ENCODE data around the gene CREBBP.
A peak's percentile ranks its signal among the peaks of the same experiment; 100 is the strongest.

CREBBP gene

DNA sequence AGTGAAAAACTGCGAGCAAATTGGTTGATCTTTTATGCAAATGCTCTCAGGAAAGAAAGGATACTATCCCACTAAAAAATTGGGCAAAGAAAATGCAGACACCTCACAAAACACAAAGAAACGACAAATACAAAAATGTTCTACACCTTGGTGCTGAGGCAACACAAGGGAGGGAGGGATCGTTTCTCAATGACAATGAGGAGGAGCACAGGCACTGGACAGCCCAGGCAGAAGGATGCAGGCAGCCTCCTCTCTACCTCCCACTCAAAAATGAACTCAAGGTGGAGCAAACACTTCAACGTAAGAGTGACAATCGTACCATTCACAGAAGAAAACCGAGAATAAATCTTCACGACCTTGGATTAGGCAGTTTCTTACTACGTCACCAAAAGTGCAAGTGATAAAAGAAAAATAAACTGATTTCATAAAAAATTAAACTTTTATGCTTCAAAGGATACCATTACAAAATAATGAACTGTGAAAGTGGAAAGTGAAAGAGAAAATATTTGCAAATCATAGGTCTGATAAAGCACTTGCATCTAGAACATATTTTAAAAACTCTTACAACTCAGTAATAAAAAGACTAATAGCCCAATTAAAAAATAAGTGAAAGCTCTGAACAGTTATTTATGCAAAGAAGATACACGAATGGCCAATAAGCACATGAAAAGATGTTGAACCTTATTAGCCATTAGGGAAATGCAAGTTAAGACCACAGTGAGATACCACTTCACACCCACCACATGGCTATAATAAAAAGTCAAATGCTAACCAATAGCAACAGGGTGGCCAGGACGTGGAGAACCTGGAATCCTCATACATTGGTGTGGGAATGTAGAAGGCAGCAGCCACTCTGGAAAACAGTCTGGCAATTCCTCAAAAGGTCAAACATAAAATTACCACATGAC, 82.4 kb downstream of the CREBBP start:
- no peak for DNase-seq (ENCODE audit: low spot score)

DNA sequence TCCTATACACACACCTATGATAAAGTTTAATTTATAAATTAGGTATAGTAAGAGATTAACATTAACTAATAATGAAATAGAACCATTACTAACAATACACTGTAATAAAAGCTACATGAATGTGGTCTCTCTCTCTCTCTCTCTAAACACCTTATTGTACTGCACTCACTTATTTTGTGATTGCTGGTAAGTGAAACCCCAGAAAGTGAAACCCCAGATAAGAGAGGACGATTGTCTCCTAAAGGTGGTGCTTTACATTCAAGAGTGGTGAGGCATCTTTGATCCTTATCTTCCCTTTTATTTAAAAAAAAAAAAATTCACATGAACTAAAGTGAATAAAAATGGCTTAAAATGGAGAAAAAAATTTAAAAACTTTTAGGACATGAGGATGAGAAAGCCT, 83.0 kb downstream of the CREBBP start:
- no peak for DNase-seq (ENCODE audit: low spot score)

DNA sequence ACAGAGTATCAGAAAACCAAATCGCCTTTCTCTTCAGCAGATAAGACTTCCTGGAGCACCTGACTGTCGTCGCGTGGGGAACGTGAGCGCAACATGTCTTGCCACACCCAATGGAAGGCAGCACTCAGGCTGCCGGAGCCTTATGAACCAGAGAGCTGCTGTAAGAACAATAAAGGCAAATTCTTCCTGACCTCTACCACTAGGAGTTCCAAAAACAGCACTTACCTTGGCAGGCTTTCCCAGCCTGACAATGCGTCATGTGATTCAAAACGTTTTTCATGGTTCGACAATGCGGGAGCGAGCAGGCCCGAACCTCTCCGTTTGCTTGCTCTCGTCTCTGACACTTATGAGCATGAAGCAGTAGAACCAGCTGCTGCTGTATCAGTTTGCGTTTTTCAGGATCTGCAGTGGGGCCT, 87.3 kb downstream of the CREBBP start:
- no peak for DNase-seq (ENCODE audit: low spot score)

DNA sequence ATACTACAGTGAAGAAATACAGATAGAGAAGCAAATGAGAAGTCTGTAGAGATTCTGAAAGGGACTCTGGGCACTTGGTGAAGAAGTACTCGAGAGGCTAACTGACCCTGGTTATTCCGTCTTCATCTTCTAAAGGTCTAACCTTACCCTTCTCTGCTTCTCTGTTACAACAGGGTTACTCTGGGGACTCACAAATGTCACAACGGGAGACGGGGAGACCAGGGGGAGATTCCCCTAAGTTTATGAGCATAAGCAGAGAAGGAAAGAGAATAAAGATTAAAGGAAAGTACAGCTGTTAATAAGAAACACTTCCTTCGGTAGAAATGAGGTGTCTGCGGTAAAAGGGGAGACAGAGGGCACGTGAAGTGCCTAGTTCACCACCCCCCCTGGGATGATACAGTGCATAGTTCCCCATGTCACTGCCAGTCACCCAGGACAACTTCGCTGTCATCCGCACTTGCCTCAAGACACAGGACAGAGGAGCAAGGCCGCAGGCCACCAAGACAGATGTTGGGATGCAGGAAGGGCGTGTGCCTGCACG, 88.0 kb downstream of the CREBBP start:
- no peak for DNase-seq (ENCODE audit: low spot score)

DNA sequence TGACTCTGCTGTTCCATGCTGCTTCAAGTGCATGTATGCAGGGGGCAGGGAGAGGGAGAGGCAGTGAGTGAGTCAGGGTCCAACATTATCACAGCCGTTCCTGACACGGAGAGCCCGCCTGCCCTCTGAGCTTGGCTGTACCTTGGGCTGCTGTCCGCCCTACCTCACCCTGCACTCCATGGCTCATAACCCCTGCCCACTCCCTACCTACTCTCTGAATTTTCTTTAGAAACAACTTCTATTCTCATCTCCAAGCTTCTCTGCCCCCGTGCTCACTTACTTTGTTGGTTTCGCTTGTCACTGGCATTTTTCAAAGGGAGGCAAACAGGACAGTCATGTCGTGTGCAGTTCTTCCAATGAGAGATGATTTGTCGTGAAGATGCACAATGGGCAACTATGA, 88.8 kb downstream of the CREBBP start:
- DNase-seq (ENCODE audit: low spot score), result no peak

DNA sequence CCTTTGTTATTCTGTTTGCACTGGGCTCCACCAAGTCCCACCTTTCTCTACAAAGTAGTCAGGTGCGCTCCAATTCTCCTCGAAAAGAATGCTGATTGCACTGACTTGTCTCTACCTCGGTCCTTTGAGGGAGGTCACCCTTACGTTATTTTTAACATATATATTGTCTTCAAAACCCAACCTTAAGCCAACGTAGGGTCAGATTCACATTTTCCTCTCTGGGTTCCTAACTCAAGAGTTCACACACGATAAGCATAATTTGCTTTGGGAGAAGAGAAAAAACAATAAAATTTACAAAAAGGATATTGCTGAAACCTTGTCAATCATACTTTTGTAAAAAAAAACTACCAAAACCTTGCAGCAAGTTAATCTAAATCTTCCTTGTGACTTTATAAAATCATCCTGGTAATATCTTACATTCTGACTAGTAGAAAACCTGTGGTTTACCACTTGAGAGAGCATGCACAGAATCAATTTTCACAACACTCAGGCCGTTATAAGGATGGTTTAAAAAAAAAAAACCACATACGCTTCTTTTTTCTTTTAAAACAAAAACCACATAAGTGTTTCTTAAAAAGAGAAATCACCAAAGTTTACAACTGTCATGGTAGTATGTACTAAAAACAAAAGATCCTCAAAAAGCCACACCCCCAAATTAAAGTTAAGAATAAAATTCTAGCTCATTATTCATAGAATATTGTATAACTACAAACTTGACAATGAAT, 91.0 kb downstream of the CREBBP start:
- no peak for DNase-seq (ENCODE audit: low spot score)

DNA sequence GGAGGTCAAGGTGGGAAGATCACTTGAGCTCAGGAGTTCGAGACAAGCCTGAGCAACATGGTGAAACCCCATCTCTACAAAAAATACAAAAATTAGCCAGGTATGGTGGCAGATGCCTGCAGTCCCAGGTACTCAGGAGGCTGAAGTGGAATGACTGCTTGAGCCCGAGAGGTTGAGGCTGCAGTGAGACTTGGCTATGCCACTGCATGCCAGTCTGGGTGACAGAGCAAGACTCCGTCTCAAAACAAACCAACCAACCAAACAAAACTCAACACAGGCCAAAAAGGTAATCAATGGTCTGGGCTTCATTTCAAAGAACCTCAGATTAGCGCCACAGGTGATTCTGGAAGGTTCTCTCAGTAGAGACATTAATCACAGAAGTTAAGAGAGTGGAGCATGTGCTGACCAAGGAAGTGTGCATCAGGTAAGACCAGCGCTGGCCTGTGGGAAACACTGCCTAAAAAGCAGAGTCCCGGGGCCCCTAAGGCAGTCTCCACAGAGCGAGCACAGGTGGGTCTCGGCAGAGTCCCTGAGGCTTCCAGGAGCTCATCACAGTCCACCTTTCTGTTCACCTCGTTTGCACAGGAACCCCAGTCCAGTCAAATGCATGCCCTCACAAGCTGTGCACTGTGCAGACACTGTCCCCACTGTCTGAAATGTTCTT, 91.7 kb downstream of the CREBBP start:
- DNase-seq (ENCODE audit: low spot score), result no peak

DNA sequence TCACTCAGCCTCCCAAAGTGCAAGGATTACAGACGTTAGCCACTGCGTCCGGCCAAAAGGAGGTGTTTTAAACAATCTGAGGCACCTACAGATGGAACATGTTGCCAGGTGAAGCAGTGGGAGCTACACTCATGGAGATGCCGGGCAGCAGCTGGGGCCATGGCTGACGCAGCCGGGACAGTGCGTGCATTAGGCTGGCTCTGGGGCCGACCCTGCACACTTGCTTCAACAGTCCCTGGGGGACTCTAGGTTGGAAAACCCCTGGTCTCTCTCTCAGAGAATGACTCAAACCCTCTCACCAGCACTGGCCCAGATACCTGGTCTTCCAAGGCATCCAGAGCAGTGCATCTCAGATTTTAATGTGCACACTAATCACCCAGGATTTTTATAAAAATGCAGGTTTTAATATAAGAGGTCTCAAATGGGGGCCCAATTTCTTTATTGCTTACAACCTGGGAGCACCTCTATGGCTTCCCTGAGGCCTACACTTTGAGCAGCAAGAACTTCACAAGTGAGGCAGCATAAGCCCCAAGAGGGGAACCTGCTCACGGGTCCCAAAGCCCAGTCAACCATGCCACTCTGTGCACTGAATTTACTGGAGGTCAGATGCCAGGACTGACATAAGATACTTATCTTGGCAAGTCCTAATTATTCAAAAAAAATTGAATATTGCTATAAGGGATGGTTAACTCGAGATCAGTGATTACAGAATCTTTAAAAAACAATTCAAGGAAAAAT, 92.4 kb downstream of the CREBBP start:
- DNase-seq (ENCODE audit: low spot score), result no peak

DNA sequence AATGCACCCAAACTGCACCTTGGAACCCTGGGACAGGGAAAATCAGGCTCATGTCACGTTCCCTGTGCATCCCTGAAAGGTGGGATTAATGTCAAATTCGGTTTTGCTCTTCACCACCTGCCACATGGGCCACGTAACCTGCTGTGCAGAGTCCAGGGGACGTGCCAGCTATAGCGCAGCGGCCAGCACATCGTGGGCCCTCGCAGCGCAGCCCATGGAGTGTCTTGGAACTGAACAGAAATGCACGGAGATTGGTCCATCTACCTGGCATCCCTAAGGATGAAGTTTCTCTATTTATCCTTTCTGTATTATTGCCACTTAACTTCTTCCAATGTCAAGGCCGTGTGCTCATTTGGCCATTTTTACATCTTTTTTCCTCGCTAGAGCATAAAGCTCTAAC, 95.1 kb downstream of the CREBBP start:
- DNase-seq (ENCODE audit: low spot score), result no peak

DNA sequence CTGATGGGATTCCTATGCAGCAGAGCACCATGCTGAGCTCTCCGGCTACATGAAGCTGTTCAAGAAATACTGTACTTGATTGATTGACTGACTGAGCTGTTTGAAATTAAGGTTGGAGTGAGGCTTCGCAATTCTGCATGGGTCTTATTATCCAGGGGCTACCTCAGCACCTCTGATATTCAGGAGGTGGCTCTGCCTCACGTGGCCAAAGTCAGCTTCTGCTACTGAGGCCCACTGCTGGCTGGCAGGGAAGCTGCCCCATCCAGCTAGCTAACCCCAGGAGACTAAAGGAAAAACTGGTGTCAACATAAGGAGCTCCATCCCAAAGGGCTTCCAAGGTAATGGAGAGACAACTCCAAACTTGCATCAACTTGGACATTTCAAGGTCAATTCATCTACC, 97.0 kb downstream of the CREBBP start:
- DNase-seq (ENCODE audit: low spot score), result no peak

DNA sequence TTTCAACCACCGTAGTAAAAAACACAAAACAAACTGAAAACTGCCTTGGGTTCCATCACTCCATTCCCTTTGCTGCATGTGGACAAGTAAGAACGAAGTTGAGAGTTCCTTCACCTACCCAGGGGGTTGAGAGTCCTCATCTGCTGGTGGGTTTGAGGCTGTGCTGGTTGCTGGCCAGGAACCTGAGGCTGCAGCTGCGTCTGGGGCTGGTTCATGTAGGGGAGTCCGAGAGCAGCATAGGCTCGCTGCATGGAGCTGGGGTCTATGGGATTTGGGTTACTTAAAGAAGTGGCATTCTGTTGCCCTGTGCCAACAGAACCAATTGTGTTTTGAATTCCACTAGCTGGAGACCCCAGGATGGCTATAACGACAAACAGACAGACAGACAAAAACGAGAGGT, 97.9 kb downstream of the CREBBP start:
- DNase-seq (ENCODE audit: low spot score), result no peak

DNA sequence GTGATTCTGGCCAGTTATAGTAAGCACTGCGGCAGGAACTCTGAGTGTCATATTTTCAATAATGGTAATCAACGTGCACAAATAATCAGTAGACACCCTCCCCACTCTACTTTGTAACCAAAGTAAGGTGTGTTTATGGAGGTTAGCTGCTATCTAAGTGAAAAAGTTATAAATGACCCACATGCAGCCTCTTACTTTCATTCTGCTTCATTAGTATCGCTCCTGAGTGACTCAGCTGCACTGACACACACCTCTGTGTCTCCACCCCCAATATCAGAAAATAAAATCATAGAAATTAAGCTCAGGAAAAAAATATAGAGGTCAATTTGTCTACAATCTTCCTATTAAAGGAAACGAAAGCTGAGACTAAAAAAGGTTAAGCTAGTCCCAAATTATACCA, 99.1 kb downstream of the CREBBP start:
- DNase-seq (ENCODE audit: low spot score), result no peak

DNA sequence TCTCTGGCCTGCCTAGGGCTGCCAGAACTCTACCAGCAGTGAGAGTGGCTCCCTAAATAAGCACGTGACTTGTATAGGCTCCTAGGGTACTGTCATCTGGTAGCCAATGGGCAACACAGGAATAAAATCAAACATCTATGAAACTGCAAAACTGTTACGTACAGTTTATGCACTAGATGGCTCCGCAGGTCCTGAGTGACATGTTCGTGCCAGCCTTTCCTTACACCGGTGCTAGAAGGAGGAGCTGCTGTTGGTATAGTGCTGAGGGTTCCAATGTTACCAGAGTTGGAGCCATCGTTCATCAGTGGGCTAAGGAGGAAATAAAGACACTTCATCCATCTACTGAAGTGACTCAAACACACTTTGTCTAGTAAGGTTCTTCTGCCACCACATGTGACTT, 99.9 kb downstream of the CREBBP start:
- peak; percentile 43 for DNase-seq (ENCODE audit: low spot score)

DNA sequence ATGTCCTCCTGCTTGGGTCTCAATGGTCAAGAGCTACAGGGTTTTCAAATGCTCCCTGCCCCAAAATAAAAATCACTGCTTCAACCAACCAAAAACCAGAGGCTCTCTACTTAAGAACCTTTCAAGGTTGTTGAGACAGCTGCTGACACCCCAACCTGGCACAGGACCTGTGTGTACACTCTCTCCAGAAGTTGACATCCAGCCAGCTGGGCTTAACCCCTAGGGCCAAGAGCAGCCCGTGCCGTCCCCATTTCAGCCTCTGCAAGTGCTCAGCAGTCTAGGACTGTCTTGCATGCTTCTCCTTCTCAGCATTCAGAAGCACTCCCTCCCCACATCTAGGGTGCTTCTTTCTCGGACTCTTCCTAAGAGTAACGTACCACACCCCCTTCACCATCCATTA, 104.2 kb downstream of the CREBBP start:
- no peak for DNase-seq (ENCODE audit: low spot score)

DNA sequence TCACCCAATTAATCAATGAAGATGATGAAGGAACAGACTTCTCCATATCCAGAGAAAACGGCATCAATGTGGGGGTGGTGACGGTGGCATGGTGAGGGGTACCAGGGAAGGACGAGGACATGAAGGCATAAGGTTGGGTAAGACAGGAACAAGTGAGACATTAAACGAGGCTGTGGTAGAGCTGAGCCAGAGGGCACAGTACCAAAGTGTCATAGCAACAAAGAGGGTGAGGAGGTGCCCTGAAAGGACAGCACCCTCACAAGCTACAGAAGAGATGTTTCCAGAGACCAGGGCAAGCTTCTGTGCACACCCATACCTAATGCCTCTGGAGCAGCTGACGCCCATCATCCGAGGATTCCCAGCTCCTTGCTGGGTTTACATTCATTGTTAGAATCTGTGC, 105.7 kb downstream of the CREBBP start:
- no peak for DNase-seq (ENCODE audit: low spot score)

DNA sequence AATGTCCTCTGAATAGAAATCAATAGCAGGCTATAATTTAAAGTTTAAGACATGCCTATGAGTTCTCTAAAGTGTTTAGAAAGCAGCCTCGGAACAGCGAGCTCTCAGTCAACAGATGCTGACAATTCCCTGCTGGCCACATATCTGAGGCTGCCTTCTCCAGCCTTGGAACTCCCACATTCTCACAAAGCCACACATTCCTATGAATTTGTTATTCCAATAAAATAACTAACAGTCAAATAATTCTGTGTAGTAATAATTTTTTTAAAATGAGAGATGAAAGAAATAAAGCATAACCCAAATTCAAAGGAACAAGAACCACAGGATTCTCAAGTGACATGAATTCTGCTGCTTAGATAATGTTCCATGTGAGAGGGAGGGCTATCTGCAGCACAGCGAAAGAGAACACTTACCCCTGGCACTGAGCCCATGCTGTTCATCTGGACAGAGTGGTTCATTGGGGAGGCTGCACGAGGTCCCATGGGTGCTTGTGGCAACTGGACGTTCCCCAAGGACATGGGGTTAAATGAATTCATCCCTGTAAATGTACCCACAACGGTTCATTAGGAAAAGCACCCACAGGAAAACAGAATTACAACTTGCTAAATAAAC, 106.3 kb downstream of the CREBBP start:
- no peak for DNase-seq (ENCODE audit: low spot score)

DNA sequence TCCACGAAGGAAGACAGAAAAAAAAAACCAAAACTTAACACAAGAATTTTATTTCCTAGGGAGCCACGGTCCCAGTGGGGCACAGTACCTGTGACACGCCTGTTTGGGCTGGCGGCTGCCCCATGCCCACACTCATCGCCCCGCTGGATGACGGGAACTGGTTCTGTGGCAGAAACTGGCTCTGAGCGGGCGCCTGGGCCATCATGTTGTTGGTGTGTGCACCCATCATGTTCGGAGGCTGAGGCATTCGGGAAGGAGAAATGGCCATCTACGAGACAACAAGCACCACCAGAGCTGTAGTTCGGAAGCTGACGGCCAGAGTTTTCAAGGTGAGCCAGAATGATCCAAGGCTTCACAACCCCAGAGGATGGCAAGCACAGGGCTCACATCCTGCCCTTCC, 106.8 kb downstream of the CREBBP start:
- no peak for DNase-seq (ENCODE audit: low spot score)

DNA sequence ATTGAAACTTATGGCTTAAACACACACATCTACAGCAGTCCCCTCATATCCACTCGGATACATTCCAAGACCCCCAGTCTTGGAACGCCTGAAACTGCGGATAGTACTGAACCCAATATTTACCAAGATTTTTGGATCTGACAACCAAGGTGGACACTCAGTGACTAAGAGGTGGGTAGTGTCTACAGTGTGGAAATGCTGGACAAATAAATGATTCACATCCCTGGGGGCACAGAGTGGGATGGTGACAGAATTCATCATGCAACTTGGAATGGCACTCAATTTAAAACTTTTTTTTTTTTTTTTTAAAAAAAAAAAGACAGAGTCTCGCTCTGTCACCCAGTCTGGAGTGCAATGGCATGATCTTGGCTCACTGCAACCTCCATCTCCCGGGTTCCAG, 109.0 kb downstream of the CREBBP start:
- no peak for DNase-seq (ENCODE audit: low spot score)

DNA sequence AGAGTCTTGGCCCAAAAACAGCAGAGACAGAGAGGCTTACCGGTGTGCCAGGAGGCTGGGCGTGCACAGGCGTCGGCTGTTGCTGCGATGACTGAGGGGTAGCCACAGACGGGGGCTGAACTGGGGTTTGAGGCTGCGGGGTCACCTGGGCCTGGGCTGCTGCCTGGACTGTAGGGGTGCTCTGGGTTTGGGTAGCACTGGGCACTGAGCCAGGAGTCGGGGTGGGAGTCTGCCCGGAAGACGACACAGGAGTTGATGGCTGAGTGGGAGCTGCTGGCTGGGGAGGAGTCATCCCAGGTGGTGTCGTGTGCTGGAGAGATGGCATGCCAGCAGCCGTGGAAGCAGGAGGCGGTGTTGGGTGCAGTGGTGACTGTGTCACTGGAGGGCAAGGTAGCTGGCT, 110.0 kb downstream of the CREBBP start:
- DNase-seq (ENCODE audit: low spot score), result no peak

DNA sequence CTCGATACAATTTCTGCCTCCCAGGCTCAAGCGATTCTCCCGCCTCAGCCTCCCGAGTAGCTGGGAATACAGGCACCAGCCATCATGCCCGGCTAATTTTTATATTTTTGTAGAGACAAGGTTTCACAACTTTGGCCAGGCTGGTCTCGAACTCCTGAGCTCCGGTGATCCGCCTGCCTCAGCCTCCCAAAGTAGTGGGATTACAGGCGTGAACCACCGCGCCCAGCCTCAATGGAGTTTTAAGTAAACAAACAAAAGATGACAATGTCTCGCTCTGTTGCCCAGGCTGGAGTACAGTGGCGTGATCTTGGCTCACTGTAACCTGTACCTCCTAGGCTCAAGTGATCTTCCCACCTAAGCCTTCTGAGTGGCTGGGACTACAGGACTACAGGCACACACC, 110.6 kb downstream of the CREBBP start:
- DNase-seq (ENCODE audit: low spot score), result no peak

DNA sequence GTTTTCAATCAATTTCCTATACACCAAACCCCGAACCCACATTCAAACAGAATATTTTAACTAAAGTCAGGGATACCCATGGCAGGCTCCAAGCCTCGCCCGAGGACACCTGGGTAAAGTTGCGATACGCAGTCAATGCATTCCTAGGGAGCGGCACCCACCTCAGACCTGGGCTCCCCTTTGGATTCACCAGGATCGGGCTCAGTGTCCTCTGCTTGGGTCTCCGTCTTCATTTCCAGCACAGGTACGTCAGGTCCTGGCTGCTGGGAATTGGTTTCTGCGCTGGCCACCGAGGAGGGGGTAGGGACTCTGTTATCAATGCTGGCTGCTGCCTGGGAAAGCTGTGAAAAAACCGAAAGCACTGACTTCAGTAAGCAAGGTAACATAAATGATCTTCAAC, 111.5 kb downstream of the CREBBP start:
- no peak for DNase-seq (ENCODE audit: low spot score)
